A549 (cell line): ENCODE data around the gene RASGRF1. TPM values are rescaled to one million over a fixed set of nuclear protein-coding genes. Genes with fewer than 3 reads are reported as not detected.

Experiments used
- ATAC-seq, 2 experiments: fragments of 200-7000 bp in 1 of 2; fragments of >200 bp in 1 of 2; cut with Nextera tagmentation in 1 of 2; cut with Tn5 transposase in 1 of 2; 3 replicates each; pipeline versions ENCODE4 v1.8.0 to v1.9.1; 2018 to 2020; ENCODE audit warnings: mild to moderate bottlenecking in 1 of 2, moderate library complexity in 1 of 2
- CTCF ChIA-PET: fragments of 300-600 bp; sonication (Branson Sonifier 250); formaldehyde crosslinking; extraction: SDS; loops from one replicate; lab custom pipeline; 2021; ENCODE audit warnings: antibody characterized with exemption, inconsistent platforms; lab: Yijun Ruan, JAX
- POLR2A ChIA-PET: fragments of 350-600 bp; formaldehyde crosslinking; extraction: SDS; loops from one replicate; lab custom pipeline; 2021; ENCODE audit warnings: antibody characterized with exemption, inconsistent platforms; lab: Yijun Ruan, JAX
- DNase-seq, 2 experiments: peaks; one replicate each; pipeline versions ENCODE4 v3.0.0 to v3.0.0-alpha.2; 2011 to 2016; ENCODE audit warnings: low read depth in 1 of 2, low spot score in 1 of 2
- FAIRE-seq: peaks from 2 replicates; lab custom pipeline; 2011; peaks lifted over from hg19 to GRCh38; lab: Jason Lieb, UNC
- H3K27ac ChIP-seq, 2 experiments: fragments of >200 bp; sonication (Bioruptor Twin); formaldehyde crosslinking; 3 replicates each; pipeline ENCODE4 v1.5.1; 2016 to 2017
- H3K4me1 ChIP-seq: fragments of >200 bp; sonication (Bioruptor Twin); formaldehyde crosslinking; 3 replicates; pipeline ENCODE4 v1.6.1; 2016
- H3K4me2 ChIP-seq: fragments of >200 bp; sonication (Bioruptor Twin); formaldehyde crosslinking; 3 replicates; pipeline ENCODE4 v1.6.1; 2016
- H3K4me3 ChIP-seq: fragments of >200 bp; sonication (Bioruptor Twin); formaldehyde crosslinking; 3 replicates; pipeline ENCODE4 v1.5.1; 2016
- H3K9me3 ChIP-seq: fragments of >200 bp; sonication (Bioruptor Twin); formaldehyde crosslinking; 3 replicates; pipeline ENCODE4 v1.6.1; 2016
- BCL3 ChIP-seq: fragments of >200 bp; sonication (Bioruptor Twin); formaldehyde crosslinking; IDR thresholded peaks from 3 replicates; pipeline ENCODE4 v1.6.1; 2016
- CBX8 ChIP-seq: fragments of 200-600 bp; sonication (generic); IDR thresholded peaks from 2 replicates; pipeline ENCODE4 v1.6.1; 2016
- EP300 ChIP-seq, 2 experiments: fragments of >200 bp; sonication (Bioruptor Twin); formaldehyde crosslinking; IDR thresholded peaks; 2 replicates in 1 of 2; 3 replicates in 1 of 2; pipeline ENCODE4 v1.6.1; 2016 to 2017
- ESRRA ChIP-seq: fragments of 150-350 bp; IDR thresholded peaks from 2 replicates; pipeline ENCODE4 v1.6.1; 2014; ENCODE audit warnings: mild to moderate bottlenecking, low read length, borderline replicate concordance
- HDAC2 ChIP-seq: fragments of 200-600 bp; sonication (generic); IDR thresholded peaks from 2 replicates; pipeline ENCODE4 v1.6.1; 2016
- HMGXB4 ChIP-seq: fragments of 250-450 bp; sonication (Bioruptor Pico); IDR thresholded peaks from 2 replicates; pipeline ENCODE4 v1.5.0; 2021; ENCODE audit warnings: mild to moderate bottlenecking, moderate library complexity, borderline replicate concordance
- JUNB ChIP-seq: fragments of >200 bp; sonication (Bioruptor Twin); formaldehyde crosslinking; IDR thresholded peaks from 2 replicates; pipeline ENCODE4 v1.6.1; 2016
- KDM1A ChIP-seq: fragments of 200-600 bp; sonication (generic); IDR thresholded peaks from 2 replicates; pipeline ENCODE4 v1.6.1; 2016; ENCODE audit warnings: low read depth, mild to moderate bottlenecking
- MAX ChIP-seq: IDR thresholded peaks from 2 replicates; pipeline ENCODE4 v1.6.1; 2012
- MAZ ChIP-seq: fragments of 150-350 bp; IDR thresholded peaks from 2 replicates; pipeline ENCODE4 v1.6.1; 2014; ENCODE audit warnings: antibody characterized with exemption, low read depth, low read length, borderline replicate concordance
- MYC ChIP-seq: IDR thresholded peaks from 2 replicates; pipeline ENCODE4 v1.6.1; 2012; ENCODE audit warnings: mild to moderate bottlenecking, inconsistent platforms, low read length, improper control_type of control experiment, borderline replicate concordance
- NPAS2 ChIP-seq: fragments of 250-450 bp; sonication (Bioruptor Pico); IDR thresholded peaks from 2 replicates; pipeline ENCODE4 v1.8.0; 2022; ENCODE audit warnings: mild to moderate bottlenecking, moderate library complexity, borderline replicate concordance
- NR3C1 ChIP-seq: fragments of >200 bp; sonication (Bioruptor Twin); formaldehyde crosslinking; IDR thresholded peaks from 3 replicates; pipeline ENCODE4 v1.6.1; 2017
- POLR2AphosphoS2 ChIP-seq: conservative IDR thresholded peaks from 2 replicates; pipeline ENCODE4 v1.6.1; 2012; ENCODE audit warnings: low read length, improper control_type of control experiment, inconsistent platforms
- RARB ChIP-seq: fragments of 250-450 bp; sonication (Bioruptor Pico); IDR thresholded peaks from 2 replicates; pipeline ENCODE4 v1.8.0; 2021; ENCODE audit warnings: mild to moderate bottlenecking, moderate library complexity
- RCOR1 ChIP-seq: fragments of 150-350 bp; IDR thresholded peaks from 2 replicates; pipeline ENCODE4 v1.6.1; 2014; ENCODE audit warnings: antibody characterized with exemption, low read length, low read depth
- RNF2 ChIP-seq: fragments of 200-600 bp; sonication (generic); IDR thresholded peaks from 2 replicates; pipeline ENCODE4 v1.6.1; 2016; ENCODE audit warnings: low read depth, mild to moderate bottlenecking, antibody characterized with exemption, moderate library complexity, borderline replicate concordance
- TFCP2L1 ChIP-seq: fragments of 250-450 bp; sonication (Bioruptor Pico); IDR thresholded peaks from 2 replicates; pipeline ENCODE4 v1.5.0; 2021; ENCODE audit warnings: mild to moderate bottlenecking
- USF2 ChIP-seq: fragments of 450-650 bp; IDR thresholded peaks from 2 replicates; pipeline ENCODE4 v1.6.1; 2014; ENCODE audit warnings: antibody characterized with exemption
- ZNF302 ChIP-seq: fragments of 250-450 bp; sonication (Bioruptor Pico); IDR thresholded peaks from 2 replicates; pipeline ENCODE4 v1.9.0; 2021; ENCODE audit warnings: inconsistent platforms, mild to moderate bottlenecking, moderate library complexity
- ZSCAN20 ChIP-seq: fragments of 250-450 bp; sonication (Bioruptor Pico); IDR thresholded peaks from 2 replicates; pipeline ENCODE4 v1.8.0; 2022; ENCODE audit warnings: mild to moderate bottlenecking, moderate library complexity
- WGBS: methylation state at CpG from one replicate; pipeline ENCODE4 v1.1.6; 2017; ENCODE audit errors: missing lambda C conversion rate; 5-methylcytosine and 5-hydroxymethylcytosine counted together
- polyA plus RNA-seq, 4 experiments: library from polyadenylated mRNA; depleted of rRNA in 3 of 4; stranded (reverse); fragments of >200 nt; fragmentation: RNase III in 1 of 4; extraction: RNeasy Plus Mini Kit Qiagen cat#74134 plus additional on column Dnase treatment in 1 of 4; gene quantifications; 2 replicates in 3 of 4; 3 replicates in 1 of 4; pipeline ENCODE4 v1.2.3, GENCODE V29; 2011 to 2017
- TF ChIP-seq, protein P1 (sequence below): fragments of >200 bp; sonication (Bioruptor Twin); formaldehyde crosslinking; IDR thresholded peaks from 2 replicates; pipeline ENCODE4 v1.6.1; 2016

Gene RASGRF1
- polyA plus RNA-seq, 2 of the 4 experiments (the other 2 are of a cell fraction): 0.13 to 0.21 TPM

- no peak overlapping the region for H3K4me2 ChIP-seq
- FAIRE-seq: no peak
- H3K4me1 ChIP-seq: no peaks in the 10 kb centered on the region
- CTCF ChIA-PET: interaction anchor here (1.2 to 5.5 kb wide), 3 partner anchors 10 to 23 kb away, joined by 3 to 27 read pairs (median 3); no protein-coding TSS in a partner anchor
- POLR2A ChIA-PET: no interaction called here
- 76% methylated on average over 10 of the region's 10 CpGs for WGBS
- H3K4me3 ChIP-seq: no peak overlapping the region
- ATAC-seq: no peak
- no peak for TF ChIP-seq MYC
- TF ChIP-seq NPAS2 (CRISPR knock-in tag): no peak
- no peak for TF ChIP-seq MAX
- no peak for TF ChIP-seq HMGXB4 (CRISPR knock-in tag)
- no peak for TF ChIP-seq HDAC2
- TF ChIP-seq CBX8: no peak
- no peak for TF ChIP-seq NR3C1
- no peak for TF ChIP-seq TFCP2L1 (CRISPR knock-in tag)
- TF ChIP-seq USF2: no peak
- TF ChIP-seq POLR2AphosphoS2: no peak
- TF ChIP-seq, protein P1, sequence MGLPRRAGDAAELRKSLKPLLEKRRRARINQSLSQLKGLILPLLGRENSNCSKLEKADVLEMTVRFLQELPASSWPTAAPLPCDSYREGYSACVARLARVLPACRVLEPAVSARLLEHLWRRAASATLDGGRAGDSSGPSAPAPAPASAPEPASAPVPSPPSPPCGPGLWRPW: no peak
- TF ChIP-seq EP300 (IDR thresholded peaks at IDR 0.05): no peak
- TF ChIP-seq ZSCAN20: no peak
- TF ChIP-seq KDM1A: no peak
- TF ChIP-seq ESRRA: no peak
- no peak for TF ChIP-seq RARB (CRISPR knock-in tag)
- no peak for TF ChIP-seq JUNB
- no peak for TF ChIP-seq BCL3
- TF ChIP-seq RNF2: no peak
- DNase-seq: no peak
- no peak overlapping the region for H3K27ac ChIP-seq
- no peaks in the 10 kb centered on the region for H3K9me3 ChIP-seq
These were observed 131.2 kb downstream of the RASGRF1 start for GRCh38 chr15:78959360-78959759.

DNA sequence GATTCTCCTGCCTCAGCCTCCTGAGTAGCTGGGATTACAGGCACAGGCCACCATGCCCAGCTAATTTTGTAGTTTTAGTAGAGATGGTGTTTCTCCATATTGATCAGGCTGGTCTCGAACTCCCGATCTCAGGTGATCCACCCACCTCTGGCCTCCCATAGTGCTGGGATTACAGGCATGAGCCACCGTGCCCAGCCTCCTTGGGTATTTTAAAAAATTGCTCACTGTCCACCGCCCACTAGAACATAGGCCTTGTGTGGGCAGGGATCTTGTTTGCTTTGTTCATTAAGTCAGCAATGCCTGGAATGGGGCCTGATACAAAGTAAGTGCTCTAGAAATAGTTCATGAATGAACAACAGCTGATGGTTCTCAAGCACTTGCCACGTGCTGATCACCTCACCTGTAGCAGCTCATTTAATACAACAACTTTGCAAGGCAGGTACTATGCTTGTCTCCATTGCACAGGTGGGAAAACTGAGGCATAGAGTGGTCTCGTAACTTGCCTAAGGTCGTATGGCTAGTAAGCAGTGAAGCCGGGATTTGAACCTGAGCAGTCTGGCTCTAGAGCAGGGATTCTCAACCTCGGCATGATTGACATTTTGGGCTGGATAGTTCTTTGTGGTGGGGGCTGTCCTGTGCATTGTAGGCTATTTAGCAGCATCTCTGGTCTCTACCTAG is 133.0 kb downstream of the RASGRF1 start:
- CTCF ChIA-PET: interaction anchor here (0.9 to 2.8 kb wide), 4 partner anchors 8 to 51 kb away, joined by 3 to 12 read pairs (median 4); no protein-coding TSS in a partner anchor
- FAIRE-seq: no peak

More for the DNA sequence above, 133.0 kb downstream of the RASGRF1 start:
- POLR2A ChIA-PET: no interaction called here
- DNase-seq (no peak), ATAC-seq (no peak)
- 66% methylated on average over 9 of the region's 9 CpGs for WGBS
- Histone ChIP-seq H3K27ac (no peak overlapping the region), H3K4me3 (no peak overlapping the region), H3K4me2 (no peak overlapping the region), H3K4me1 (peaks cover under 1% of the 10 kb centered on the region; the same call in 1 of the 3 replicates), H3K9me3 (no peaks in the 10 kb centered on the region)
- TF ChIP-seq RCOR1: no peak
- TF ChIP-seq MAZ: no peak
- no peak for TF ChIP-seq ZNF302
- TF ChIP-seq ESRRA: no peak
